GM19023 (cell line): ENCODE results near the gene ORC2.
"Not testable (repeated sequence)": the region's sequence is repeated elsewhere in the genome, so short reads cannot be mapped to it uniquely, and the experiment has no call there.

Source experiments
- ATAC-seq: cut with Tn5 transposase; IDR thresholded peaks from one replicate; pipeline ENCODE4 v1.9.1; 2021; ENCODE audit warnings: mild to moderate bottlenecking, moderate library complexity; ENCODE audit not compliant: unreplicated experiment

The ORC2 gene

GRCh38 chr2:200939832-200940231 lies 23.6 kb downstream of the ORC2 start:
- no peak for ATAC-seq

GRCh38 chr2:200930947-200931626 lies 32.4 kb downstream of the ORC2 start:
- ATAC-seq, result no peak

GRCh38 chr2:200929334-200930249 lies 33.9 kb downstream of the ORC2 start:
- no peak for ATAC-seq

- no peak for ATAC-seq
These were observed 41.0 kb downstream of the ORC2 start for GRCh38 chr2:200922439-200922838.

GRCh38 chr2:200913654-200914053 lies 49.8 kb downstream of the ORC2 start:
- ATAC-seq, result no peak

- ATAC-seq, result no peak
These were observed 53.5 kb downstream of the ORC2 start for GRCh38 chr2:200909958-200910357.

- no peak for ATAC-seq
These were observed 57.7 kb downstream of the ORC2 start for GRCh38 chr2:200905618-200906296.

GRCh38 chr2:200901459-200902072 lies 61.9 kb downstream of the ORC2 start:
- ATAC-seq, result peak; percentile 97

GRCh38 chr2:200899482-200899881 lies 64.0 kb downstream of the ORC2 start:
- no peak for ATAC-seq

- ATAC-seq, result peak; percentile 92
These were observed 74.5 kb downstream of the ORC2 start, which contains the start of the genes NIF3L1 and PPIL3 for GRCh38 chr2:200888704-200889625. Gene NIF3L1 (plus strand): TSS chr2:200889371. CDS start chr2:200891944, 2,573 bp downstream. Gene PPIL3 (minus strand): TSS chr2:200889077. CDS start chr2:200887615, 1,462 bp downstream.

- ATAC-seq, result not testable (repeated sequence)
These were observed 81.7 kb downstream of the ORC2 start for GRCh38 chr2:200881715-200882249.

- no peak for ATAC-seq
These were observed 85.1 kb downstream of the ORC2 start for GRCh38 chr2:200878289-200878880.

GRCh38 chr2:200877443-200877842 lies 86.0 kb downstream of the ORC2 start:
- ATAC-seq, result no peak

- ATAC-seq, result no peak
These were observed 89.9 kb downstream of the ORC2 start for GRCh38 chr2:200873560-200873959.

GRCh38 chr2:200871151-200871550 lies 92.3 kb downstream of the ORC2 start:
- no peak for ATAC-seq

- ATAC-seq, result no peak
These were observed 94.4 kb downstream of the ORC2 start for GRCh38 chr2:200869014-200869413.

- peak; percentile 89 for ATAC-seq
These were observed 99.1 kb downstream of the ORC2 start, which contains the start of gene CLK1 for GRCh38 chr2:200864176-200865034. Gene CLK1 (minus strand): TSS chr2:200864658. CDS start chr2:200861862, 2,796 bp downstream.

- ATAC-seq, result peak; percentile 1
These were observed 99.7 kb downstream of the ORC2 start for GRCh38 chr2:200863782-200864175.
